ENCODE data around the gene C8A. TPM values are rescaled to one million over a fixed set of nuclear protein-coding genes. Genes with fewer than 3 reads are reported as not detected.

C8A gene
- total RNA-seq, 4 donors from 2014 or later, result not detected

GRCh38 chr1:56816264-56816663 is 38.3 kb upstream of the C8A start:
- Histone ChIP-seq H3K4me1 (peaks cover 0 to 7% (median 0%) of the 10 kb centered on the region in 4 donors), H3K36me3 (no peaks in the 10 kb centered on the region), H3K4me3 (no peak overlapping the region), H3K27ac (no peak overlapping the region), H3K9me3 (peaks cover 0 to 13% (median 0%) of the 10 kb centered on the region in 4 donors), H3K27me3 (peaks cover 0 to 5% of the 10 kb centered on the region in 2 donors)
- TF ChIP-seq EP300 (IDR thresholded peaks at IDR 0.05) (no peak), CTCF (IDR thresholded peaks at IDR 0.05) (no peak), POLR2A (IDR thresholded peaks at IDR 0.05) (no peak)
- 84 to 85% methylated on average over 1 of the region's 1 CpG for WGBS, 2 donors
- no peak for DNase-seq (ENCODE audit: low spot score in 2 of 2)

- peaks cover 0 to 8% (median 0%) of the 10 kb centered on the region in 4 donors for H3K4me1 ChIP-seq
- H3K4me3 ChIP-seq, result no peak overlapping the region
- no peak overlapping the region for H3K27ac ChIP-seq
- H3K27me3 ChIP-seq, result peaks cover 0 to 5% of the 10 kb centered on the region in 2 donors
- peaks cover 0 to 13% (median 0%) of the 10 kb centered on the region in 4 donors for H3K9me3 ChIP-seq
- H3K36me3 ChIP-seq, result no peaks in the 10 kb centered on the region
- TF ChIP-seq EP300 (IDR thresholded peaks at IDR 0.05), result no peak
- no peak for TF ChIP-seq CTCF (IDR thresholded peaks at IDR 0.05)
- TF ChIP-seq POLR2A (IDR thresholded peaks at IDR 0.05), result no peak
- no peak for DNase-seq (ENCODE audit: low spot score in 2 of 2)
- 64 to 74% methylated on average over 4 of the region's 4 CpGs for WGBS, 2 donors
Measured at GRCh38 chr1:56816909-56817308, 37.7 kb upstream of the C8A start.

- Histone ChIP-seq H3K27ac (no peak overlapping the region), H3K4me3 (no peak overlapping the region), H3K9me3 (peaks cover 0 to 13% (median 0%) of the 10 kb centered on the region in 4 donors), H3K27me3 (no peaks in the 10 kb centered on the region), H3K36me3 (no peaks in the 10 kb centered on the region), H3K4me1 (peaks cover 0 to 8% (median 0%) of the 10 kb centered on the region in 4 donors)
- WGBS, 2 donors, result 70 to 71% methylated on average over 6 of the region's 6 CpGs
- no peak for DNase-seq (ENCODE audit: low spot score in 2 of 2)
- TF ChIP-seq POLR2A (IDR thresholded peaks at IDR 0.05) (no peak), CTCF (IDR thresholded peaks at IDR 0.05) (no peak), EP300 (IDR thresholded peaks at IDR 0.05) (no peak)
Measured at GRCh38 chr1:56817716-56818463, 36.7 kb upstream of the C8A start.

GRCh38 chr1:56819387-56819899 is 35.2 kb upstream of the C8A start, which contains the start of gene FYB2:
Gene FYB2, minus strand, starts transcription at chr1:56819404. Its CDS starts 114 bp downstream, at chr1:56819290.
- Histone ChIP-seq H3K36me3 (no peaks in the 10 kb centered on the region), H3K27ac (no peak within 1 kb of the TSS), H3K4me1 (peaks cover 0 to 8% (median 0%) of the 10 kb centered on the region in 4 donors), H3K9me3 (peaks cover 0 to 8% (median 0%) of the 10 kb centered on the region in 4 donors), H3K27me3 (peaks cover 0 to 4% of the 10 kb centered on the region in 2 donors), H3K4me3 (no peak within 1 kb of the TSS)
- TF ChIP-seq EP300 (IDR thresholded peaks at IDR 0.05), result no peak
- TF ChIP-seq POLR2A (IDR thresholded peaks at IDR 0.05), result no peak
- TF ChIP-seq CTCF (IDR thresholded peaks at IDR 0.05), result no peak
- WGBS, 2 donors, result 77 to 83% methylated on average over 4 to 10 of the region's 10 CpGs
- no peak for DNase-seq (ENCODE audit: low spot score in 2 of 2)
